PC-3 (cell line): ENCODE data around the gene GRAMD1C. TPM values are rescaled to one million over a fixed set of nuclear protein-coding genes. Genes with fewer than 3 reads are reported as not detected.

Experiments
- ATAC-seq: fragments of 200-7000 bp; cut with Tn5 transposase; 2 replicates; pipeline ENCODE4 v1.9.1; 2020; ENCODE audit warnings: mild to moderate bottlenecking, moderate library complexity
- BruUV-seq: library from RNA; stranded (reverse); fragments of 400-500 nt; replicated peaks from 2 replicates; lab custom pipeline; 2021; lab: Mats Ljungman, UMichigan
- CTCF ChIA-PET: fragments of 300-600 bp; sonication (Branson Sonifier 250); formaldehyde crosslinking; loops from one replicate; lab custom pipeline; 2022; ENCODE audit warnings: antibody characterized with exemption; lab: Charles Lee
- POLR2A ChIA-PET: fragments of 300-600 bp; sonication (Branson Sonifier 250); formaldehyde crosslinking; loops from one replicate; lab custom pipeline; 2022; ENCODE audit warnings: antibody characterized with exemption; ENCODE audit not compliant: unreplicated experiment; lab: Charles Lee
- DNase-seq: peaks from one replicate; pipeline ENCODE4 v3.0.0-alpha.2; 2015
- H2AFZ ChIP-seq: fragments of 300-600 bp; sonication (generic); 2 replicates; pipeline ENCODE4 v1.6.0; 2016; ENCODE audit warnings: antibody characterized with exemption, low read length
- H3F3A ChIP-seq: fragments of 300-600 bp; sonication (generic); one replicate; pipeline ENCODE4 v1.6.0; 2017; ENCODE audit warnings: antibody characterized with exemption, low read length, control low read depth, mild to moderate bottlenecking; ENCODE audit not compliant: unreplicated experiment
- H3K27ac ChIP-seq: fragments of 300-600 bp; sonication (generic); 2 replicates; pipeline ENCODE4 v1.5.1; 2016; ENCODE audit warnings: mild to moderate bottlenecking, low read length
- H3K27me3 ChIP-seq: fragments of 300-600 bp; sonication (generic); 2 replicates; pipeline ENCODE4 v1.6.1; 2016; ENCODE audit warnings: low read length, mixed read lengths
- H3K36me3 ChIP-seq: fragments of 300-600 bp; sonication (generic); 2 replicates; pipeline ENCODE4 v1.6.1; 2016; ENCODE audit warnings: low read depth, mixed run types, low read length, mixed read lengths
- H3K4me1 ChIP-seq: fragments of 300-600 bp; sonication (generic); 2 replicates; pipeline ENCODE4 v1.5.1; 2016; ENCODE audit warnings: low read length; ENCODE audit not compliant: insufficient read depth
- H3K4me2 ChIP-seq: fragments of 300-600 bp; sonication (generic); 2 replicates; pipeline ENCODE4 v1.6.0; 2016; ENCODE audit warnings: low read length
- H3K4me3 ChIP-seq: fragments of 300-600 bp; sonication (generic); 2 replicates; pipeline ENCODE4 v1.5.1; 2016; ENCODE audit warnings: mild to moderate bottlenecking, low read length, mixed read lengths
- H3K79me2 ChIP-seq: fragments of 300-600 bp; sonication (generic); 2 replicates; pipeline ENCODE4 v1.6.1; 2017; ENCODE audit warnings: low read length, mixed read lengths
- H3K9ac ChIP-seq: fragments of 300-600 bp; sonication (generic); 2 replicates; pipeline ENCODE4 v1.6.0; 2016; ENCODE audit warnings: mild to moderate bottlenecking, low read length
- H3K9me2 ChIP-seq: fragments of 300-600 bp; sonication (generic); replicated peaks from 2 replicates; pipeline ENCODE4 v1.6.1; 2016; ENCODE audit warnings: mixed run types, low read length, mixed read lengths
- H3K9me3 ChIP-seq: fragments of 300-600 bp; sonication (generic); 2 replicates; pipeline ENCODE4 v1.6.1; 2016; ENCODE audit warnings: low read length, mixed read lengths
- H4K20me1 ChIP-seq: fragments of 300-600 bp; sonication (generic); 2 replicates; pipeline ENCODE4 v1.6.1; 2016; ENCODE audit warnings: low read length, mixed read lengths
- CTCF ChIP-seq: fragments of 300-600 bp; sonication (generic); conservative IDR thresholded peaks from 2 replicates; pipeline ENCODE4 v1.5.1; 2017; ENCODE audit warnings: antibody characterized with exemption, low read depth, mild to moderate bottlenecking, low read length
- EZH2 ChIP-seq: fragments of 300-600 bp; sonication (generic); IDR thresholded peaks from one replicate; pipeline ENCODE4 v1.6.1; 2017; ENCODE audit warnings: antibody characterized with exemption, mild to moderate bottlenecking, low read length; ENCODE audit not compliant: unreplicated experiment
- EZH2phosphoT487 ChIP-seq: fragments of 300-600 bp; sonication (generic); IDR thresholded peaks from 2 replicates; pipeline ENCODE4 v1.6.1; 2018; ENCODE audit warnings: mild to moderate bottlenecking, antibody characterized with exemption, low read length, borderline replicate concordance
- intact Hi-C: fragments of 100-400 bp; cut with micrococcal nuclease; formaldehyde crosslinking; loops from 2 replicates; pipeline ENCODE4 v1.9.0; 2023
- total RNA-seq: library from RNA; depleted of rRNA; stranded (reverse); fragments of >200 nt; gene quantifications from 2 replicates; pipeline ENCODE4 v1.2.3, GENCODE V29; 2014

GRAMD1C gene
- total RNA-seq, 1 experiment from 2014 or later, result 2.8 TPM

- POLR2A ChIA-PET, result no interaction called here
- no peaks in the 10 kb centered on the region for H3K27me3 ChIP-seq
- CTCF ChIA-PET, result no interaction called here
- no peak overlapping the region for H3K4me2 ChIP-seq
- H3K27ac ChIP-seq, result no peak overlapping the region
- no peaks in the 10 kb centered on the region for H3F3A ChIP-seq
- H3K9ac ChIP-seq, result no peak overlapping the region
- intact Hi-C loops, result no loop called here
- H3K9me3 ChIP-seq, result no peaks in the 10 kb centered on the region
- BruUV-seq, result no TSS peak
- TF ChIP-seq EZH2phosphoT487 (no peak), CTCF (no peak), EZH2 (no peak)
- no peaks in the 10 kb centered on the region for H3K9me2 ChIP-seq
- H3K4me1 ChIP-seq, result peaks cover 15% of the 10 kb centered on the region
- H3K36me3 ChIP-seq, result no peaks in the 10 kb centered on the region
- H4K20me1 ChIP-seq, result no peaks in the 10 kb centered on the region
- DNase-seq (no peak), ATAC-seq (no peak)
- H3K79me2 ChIP-seq, result no peaks in the 10 kb centered on the region
- no peak overlapping the region for H3K4me3 ChIP-seq
- no peak overlapping the region for H2AFZ ChIP-seq
Observed at GRCh38 chr3:113852506-113852905, 13.9 kb downstream of the GRAMD1C start.

GRCh38 chr3:113867506-113867905, 28.9 kb downstream of the GRAMD1C start:
- CTCF ChIA-PET, result no interaction called here
- no peaks in the 10 kb centered on the region for H3K79me2 ChIP-seq

More at GRCh38 chr3:113867506-113867905, 28.9 kb downstream of the GRAMD1C start:
- DNase-seq (peak; percentile 94), ATAC-seq (peak; percentile 96)
- no TSS peak for BruUV-seq
- Histone ChIP-seq H2AFZ (no peak overlapping the region), H3K4me2 (peak overlapping the region; percentile 55), H3K36me3 (no peaks in the 10 kb centered on the region), H3F3A (no peaks in the 10 kb centered on the region), H3K9ac (no peak overlapping the region; the same call in 1 of the 2 replicates), H3K4me3 (peak overlapping the region; percentile 9; the same call in 1 of the 2 replicates), H4K20me1 (no peaks in the 10 kb centered on the region), H3K27me3 (no peaks in the 10 kb centered on the region), H3K27ac (peak overlapping the region; percentile 85), H3K9me3 (no peaks in the 10 kb centered on the region), H3K9me2 (no peaks in the 10 kb centered on the region), H3K4me1 (peaks cover 17% of the 10 kb centered on the region)
- POLR2A ChIA-PET, result no interaction called here
- TF ChIP-seq EZH2phosphoT487, result no peak
- no peak for TF ChIP-seq CTCF
- TF ChIP-seq EZH2, result no peak
- intact Hi-C loops, result no loop called here
